Non-pigmented ciliary epithelial cell (primary cell): Measurements from ENCODE around the gene KIAA1586.
"Not testable (repeated sequence)": the region's sequence is repeated elsewhere in the genome, so short reads cannot be mapped to it uniquely, and the experiment has no call there.

Source experiments
- DNase-seq: peaks from one replicate; pipeline ENCODE4 v3.0.0-alpha.2; 2010; ENCODE audit warnings: low read depth

The KIAA1586 gene

GRCh38 chr6:57047257-57047585 lies 728 bp downstream of the KIAA1586 start:
- not testable (repeated sequence) for DNase-seq

- DNase-seq, result not testable (repeated sequence)
These were observed 1.4 kb downstream of the KIAA1586 start for GRCh38 chr6:57047859-57048258.

- DNase-seq, result no peak
These were observed 2.1 kb downstream of the KIAA1586 start for GRCh38 chr6:57048577-57048976.

- DNase-seq, result no peak
These were observed 17.4 kb downstream of the KIAA1586 start for GRCh38 chr6:57063847-57064246.

GRCh38 chr6:57064809-57065208 lies 18.3 kb downstream of the KIAA1586 start:
- DNase-seq, result no peak

GRCh38 chr6:57068061-57068460 lies 21.6 kb downstream of the KIAA1586 start:
- DNase-seq, result peak; percentile 43

GRCh38 chr6:57069228-57069627 lies 22.7 kb downstream of the KIAA1586 start:
- DNase-seq, result no peak

GRCh38 chr6:57069920-57070331 lies 23.4 kb downstream of the KIAA1586 start:
- no peak for DNase-seq

- DNase-seq, result no peak
These were observed 25.6 kb downstream of the KIAA1586 start for GRCh38 chr6:57072108-57072507.

- no peak for DNase-seq
These were observed 27.9 kb downstream of the KIAA1586 start for GRCh38 chr6:57074383-57074782.

- DNase-seq, result no peak
These were observed 28.6 kb downstream of the KIAA1586 start for GRCh38 chr6:57075092-57075491.

GRCh38 chr6:57078531-57079207 lies 32.2 kb downstream of the KIAA1586 start:
- DNase-seq, result no peak

GRCh38 chr6:57085471-57085870 lies 39.0 kb downstream of the KIAA1586 start:
- no peak for DNase-seq

GRCh38 chr6:57086843-57087242 lies 40.4 kb downstream of the KIAA1586 start:
- DNase-seq, result no peak

- DNase-seq, result no peak
These were observed 41.4 kb downstream of the KIAA1586 start for GRCh38 chr6:57087916-57088315.

- DNase-seq, result no peak
These were observed 42.8 kb downstream of the KIAA1586 start for GRCh38 chr6:57089265-57089664.

- peak; percentile 71 for DNase-seq
These were observed 43.4 kb downstream of the KIAA1586 start, which contains the start of gene ZNF451 for GRCh38 chr6:57089687-57090457. Gene ZNF451 (plus strand): TSS chr6:57090188. CDS start chr6:57090254, 66 bp downstream.

GRCh38 chr6:57090458-57091067 lies 44.1 kb downstream of the KIAA1586 start:
- DNase-seq, result not testable (repeated sequence)

GRCh38 chr6:57091375-57091774 lies 44.9 kb downstream of the KIAA1586 start:
- DNase-seq, result not testable (repeated sequence)

- no peak for DNase-seq
These were observed 48.2 kb downstream of the KIAA1586 start for GRCh38 chr6:57094689-57095088.

GRCh38 chr6:57097596-57097995 lies 51.1 kb downstream of the KIAA1586 start:
- DNase-seq, result peak; percentile 20

GRCh38 chr6:57102976-57103375 lies 56.5 kb downstream of the KIAA1586 start:
- no peak for DNase-seq

GRCh38 chr6:57104336-57104735 lies 57.8 kb downstream of the KIAA1586 start:
- DNase-seq, result no peak
